Muscle layer of duodenum (tissue), 2 donors: ENCODE data around the gene NPL.

ENCODE experiments used
- H3K27ac ChIP-seq: one replicate; pipeline ENCODE4 v1.7.0; 2013; ENCODE audit warnings: mild to moderate bottlenecking, low read length
- H3K27me3 ChIP-seq: one replicate; pipeline ENCODE4 v1.7.0; 2013; ENCODE audit warnings: low read depth, mild to moderate bottlenecking, control low read depth, low read length
- H3K36me3 ChIP-seq, 2 donors: one replicate each; pipeline ENCODE4 v1.7.0; 2013; ENCODE audit warnings: low read length in 2 of 2, control low read depth in 1 of 2, mild to moderate bottlenecking in 1 of 2; ENCODE audit not compliant: insufficient read depth in 2 of 2, control insufficient read depth in 1 of 2
- H3K4me1 ChIP-seq, 2 donors: one replicate each; pipeline ENCODE4 v1.7.0; 2013; ENCODE audit warnings: low read length in 2 of 2, mild to moderate bottlenecking in 2 of 2, control low read depth in 1 of 2, moderate library complexity in 1 of 2; ENCODE audit not compliant: insufficient read depth in 2 of 2, control insufficient read depth in 1 of 2
- H3K4me3 ChIP-seq, 2 donors: one replicate each; pipeline ENCODE4 v1.7.0; 2013; ENCODE audit warnings: low read length in 2 of 2, low read depth in 1 of 2, mild to moderate bottlenecking in 1 of 2
- H3K9me3 ChIP-seq, 2 donors: one replicate each; pipeline ENCODE4 v1.7.0; 2013; ENCODE audit warnings: low read length in 2 of 2, control low read depth in 1 of 2, mild to moderate bottlenecking in 1 of 2; ENCODE audit not compliant: control insufficient read depth in 1 of 2
- donor health status: healthy.

NPL gene, protein sequence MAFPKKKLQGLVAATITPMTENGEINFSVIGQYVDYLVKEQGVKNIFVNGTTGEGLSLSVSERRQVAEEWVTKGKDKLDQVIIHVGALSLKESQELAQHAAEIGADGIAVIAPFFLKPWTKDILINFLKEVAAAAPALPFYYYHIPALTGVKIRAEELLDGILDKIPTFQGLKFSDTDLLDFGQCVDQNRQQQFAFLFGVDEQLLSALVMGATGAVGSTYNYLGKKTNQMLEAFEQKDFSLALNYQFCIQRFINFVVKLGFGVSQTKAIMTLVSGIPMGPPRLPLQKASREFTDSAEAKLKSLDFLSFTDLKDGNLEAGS

DNA sequence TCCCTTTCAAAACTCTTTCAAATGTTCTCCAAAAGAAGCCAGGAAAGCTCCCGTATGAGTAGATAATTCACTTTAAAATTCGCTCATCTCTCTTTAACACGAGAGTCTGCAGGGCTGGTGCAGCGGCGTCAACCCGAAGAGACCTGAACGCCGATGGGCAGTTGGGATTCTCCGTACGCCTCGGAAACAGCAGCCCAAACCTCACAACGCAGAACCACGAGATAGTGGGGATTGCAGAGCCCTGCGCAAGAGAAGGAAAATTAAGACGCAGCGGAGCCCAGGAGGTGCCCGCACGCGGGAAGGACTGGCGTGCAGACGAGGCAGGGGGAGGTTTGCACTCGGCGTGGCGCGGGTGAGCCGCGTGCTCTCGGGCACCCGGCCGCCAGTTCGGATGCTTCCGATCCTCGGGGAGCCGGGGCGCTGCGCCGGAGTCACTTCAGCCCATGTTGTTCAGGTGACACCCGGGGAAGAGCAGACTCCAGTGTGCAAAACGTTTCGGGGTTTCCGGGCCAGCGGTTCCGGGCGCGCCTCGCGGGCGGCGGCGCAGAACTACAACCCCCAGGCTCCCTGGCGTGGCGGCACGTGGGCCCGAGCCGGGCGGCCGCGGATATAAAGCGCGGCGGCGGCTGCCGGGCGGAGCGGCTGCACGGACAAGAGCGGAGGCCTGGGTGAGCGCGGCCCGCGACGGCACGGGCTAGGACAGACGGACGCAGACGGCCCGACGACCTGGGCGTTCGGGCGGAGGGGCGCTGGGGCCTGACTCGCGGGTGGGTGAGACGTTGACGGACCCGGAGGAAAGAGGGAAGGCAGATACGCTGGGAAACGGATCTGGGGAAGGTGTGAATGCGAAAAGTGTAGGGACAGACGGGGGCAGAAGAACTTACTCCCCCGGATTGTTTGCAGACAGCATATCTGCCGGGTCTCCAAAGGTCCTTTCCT, at the start of gene NPL:
NPL (plus strand) TSS at position 636 of the 939 bp plus-strand sequence. CDS start 4,599 bp downstream, outside the sequence.
- Histone ChIP-seq H3K4me1 (peaks cover 0 to 6% of the 10 kb centered on the region in 2 donors), H3K36me3 (peaks cover 0 to 7% of the 10 kb centered on the region in 2 donors), H3K9me3 (no peaks in the 10 kb centered on the region), H3K27ac (peak within 1 kb of the TSS; percentile 48), H3K4me3 (peak within 1 kb of the TSS; percentile 73 to 87), H3K27me3 (no peaks in the 10 kb centered on the region)

DNA sequence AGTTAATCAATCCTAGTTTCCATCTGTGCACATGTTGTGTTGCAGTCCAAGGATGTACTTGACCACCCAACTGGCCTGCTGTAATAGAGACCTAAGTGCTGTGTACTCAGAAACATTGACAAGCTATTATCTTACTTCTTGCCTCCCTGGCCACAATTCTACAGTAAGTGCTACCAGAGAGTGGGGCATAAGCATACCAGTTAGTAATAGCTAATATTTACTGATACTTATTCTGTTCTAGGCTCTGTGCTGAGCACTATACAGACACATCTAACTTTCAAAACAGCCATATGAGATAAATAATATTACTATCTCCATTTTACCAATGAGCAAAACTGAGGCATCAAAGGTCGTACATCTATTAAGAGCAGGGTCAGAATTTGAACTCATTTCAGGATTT, 49.5 kb upstream of the NPL start:
- H3K27ac ChIP-seq = no peak overlapping the region
- no peaks in the 10 kb centered on the region for H3K9me3 ChIP-seq
- H3K36me3 ChIP-seq = no peaks in the 10 kb centered on the region
- peaks cover 0 to 8% of the 10 kb centered on the region in 2 donors for H3K4me1 ChIP-seq
- no peak overlapping the region for H3K4me3 ChIP-seq
- H3K27me3 ChIP-seq = no peaks in the 10 kb centered on the region

DNA sequence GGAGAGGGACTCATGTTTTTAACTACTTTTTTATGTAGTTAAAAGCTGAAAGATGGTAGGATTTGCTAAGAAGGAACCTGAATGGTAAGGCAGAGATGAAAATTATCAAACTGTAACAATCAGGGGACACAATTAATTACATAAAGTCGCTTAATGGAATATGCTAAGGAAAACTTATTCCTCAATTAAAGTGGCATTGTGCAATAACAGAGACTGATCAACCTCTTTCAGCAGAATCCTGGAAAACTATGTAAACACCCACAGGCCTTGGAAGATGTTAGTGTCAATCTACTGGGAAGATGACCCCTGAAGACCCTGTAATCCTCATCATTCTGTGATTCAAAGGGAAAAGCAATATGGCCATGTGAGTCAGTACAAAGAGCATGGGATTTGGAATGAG, 46.8 kb upstream of the NPL start:
- H3K27ac ChIP-seq = no peak overlapping the region
- H3K4me1 ChIP-seq = peaks cover 0 to 8% of the 10 kb centered on the region in 2 donors
- no peaks in the 10 kb centered on the region for H3K27me3 ChIP-seq
- H3K4me3 ChIP-seq = no peak overlapping the region
- H3K9me3 ChIP-seq = no peaks in the 10 kb centered on the region
- H3K36me3 ChIP-seq = no peaks in the 10 kb centered on the region

DNA sequence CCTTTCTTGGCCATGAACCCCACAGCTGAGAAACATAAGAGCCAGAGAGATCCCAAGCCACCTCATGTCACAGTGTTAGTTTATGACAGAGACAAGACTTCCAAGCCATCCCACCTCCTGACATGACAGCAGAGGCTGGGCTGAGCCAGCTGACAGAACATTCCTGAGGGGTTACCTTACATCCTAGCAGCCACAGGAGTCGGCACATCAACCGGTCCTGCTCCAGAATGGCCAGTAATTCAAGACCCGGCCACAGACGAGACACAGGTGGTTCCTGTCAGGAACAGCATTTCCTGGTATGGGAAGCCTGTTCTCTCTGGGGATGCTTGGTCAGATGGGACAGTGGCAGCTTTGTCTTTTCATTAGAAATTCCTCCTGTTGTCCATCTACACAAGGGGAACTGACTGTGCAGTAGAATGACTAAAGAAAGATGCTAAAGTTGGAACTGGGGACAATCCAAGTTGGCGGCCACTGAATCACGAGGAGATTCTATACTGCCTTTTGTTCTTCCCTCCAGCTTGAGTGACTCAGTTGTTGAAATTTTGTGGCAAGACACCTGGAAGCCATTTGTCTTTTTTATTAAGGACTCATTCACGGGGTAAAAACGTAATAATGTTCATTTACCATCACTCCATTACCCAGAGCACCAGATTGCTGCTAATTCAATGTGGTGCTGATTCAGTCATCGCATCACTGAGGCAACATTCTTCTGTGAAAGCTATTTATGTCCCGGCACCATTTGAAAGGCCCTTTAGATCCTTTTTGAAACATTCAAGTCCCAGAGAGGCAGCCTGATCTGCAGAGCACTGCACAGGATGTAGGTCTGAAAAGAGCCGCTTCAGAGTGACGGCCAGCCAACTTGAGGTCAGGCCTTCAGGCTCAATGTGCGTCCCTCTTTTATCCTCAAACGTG, 37.2 kb upstream of the NPL start:
- Histone ChIP-seq H3K9me3 (no peaks in the 10 kb centered on the region), H3K4me1 (no peaks in the 10 kb centered on the region), H3K4me3 (no peak overlapping the region), H3K27me3 (no peaks in the 10 kb centered on the region), H3K27ac (no peak overlapping the region), H3K36me3 (no peaks in the 10 kb centered on the region)

DNA sequence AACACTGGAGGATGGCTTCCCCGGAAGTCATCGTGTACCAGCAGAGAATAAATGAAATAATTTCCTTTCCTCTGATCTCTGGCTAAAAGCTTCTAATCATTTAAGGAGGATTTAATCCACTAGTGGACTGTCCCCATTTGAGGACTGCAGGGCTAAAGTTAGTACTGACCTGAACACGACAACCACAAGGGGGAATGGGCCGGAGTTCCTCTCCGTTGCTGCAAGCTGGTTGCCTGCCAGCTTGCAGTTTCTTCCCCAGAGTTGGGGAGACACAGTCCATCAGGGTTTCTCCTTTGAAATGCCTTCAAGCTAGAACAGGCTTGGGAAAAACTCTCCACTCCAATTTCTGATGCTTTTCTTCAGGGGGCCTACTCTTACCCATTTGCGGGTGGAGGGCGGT, 35.5 kb upstream of the NPL start:
- Histone ChIP-seq H3K4me3 (no peak overlapping the region), H3K36me3 (no peaks in the 10 kb centered on the region), H3K4me1 (no peaks in the 10 kb centered on the region), H3K9me3 (no peaks in the 10 kb centered on the region), H3K27ac (no peak overlapping the region), H3K27me3 (no peaks in the 10 kb centered on the region)

DNA sequence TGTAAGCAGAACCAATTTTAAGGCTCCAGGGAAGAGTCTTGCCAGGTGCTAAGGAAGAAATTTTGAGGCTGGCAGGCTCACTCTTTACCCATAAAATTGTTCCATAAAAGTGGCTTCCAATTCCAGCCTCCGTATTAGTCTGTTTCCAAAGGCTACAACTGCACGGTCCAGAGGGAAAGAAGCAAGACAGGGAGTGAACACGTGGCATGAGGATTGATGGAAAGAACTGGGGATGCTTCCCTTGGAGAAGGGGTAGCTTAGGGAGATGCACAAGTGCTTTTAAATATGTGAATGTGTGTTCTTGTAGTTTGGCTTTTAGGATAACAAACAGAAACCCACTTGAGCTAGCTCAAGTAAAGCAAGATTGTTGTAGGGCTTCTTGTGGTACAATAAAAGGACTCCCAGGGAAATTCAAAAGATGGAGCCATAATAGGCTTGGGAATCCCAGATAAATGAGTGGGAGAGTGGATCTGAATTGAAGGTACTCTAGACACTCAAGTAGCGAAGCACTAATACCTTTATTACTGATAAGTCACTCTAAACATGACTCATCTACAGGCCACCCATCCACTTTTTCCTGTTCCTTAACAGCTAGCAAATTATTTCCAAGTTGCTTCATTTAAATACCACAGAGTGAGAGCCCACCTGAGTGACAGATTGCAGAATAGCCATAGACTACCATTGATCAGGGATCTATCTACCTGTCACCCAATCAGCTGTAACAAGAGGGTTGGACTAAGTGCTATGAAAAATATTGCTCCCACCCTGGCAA, 34.8 kb upstream of the NPL start:
- Histone ChIP-seq H3K4me3 (no peak overlapping the region), H3K27ac (no peak overlapping the region), H3K4me1 (no peaks in the 10 kb centered on the region), H3K27me3 (no peaks in the 10 kb centered on the region), H3K9me3 (no peaks in the 10 kb centered on the region), H3K36me3 (no peaks in the 10 kb centered on the region)

DNA sequence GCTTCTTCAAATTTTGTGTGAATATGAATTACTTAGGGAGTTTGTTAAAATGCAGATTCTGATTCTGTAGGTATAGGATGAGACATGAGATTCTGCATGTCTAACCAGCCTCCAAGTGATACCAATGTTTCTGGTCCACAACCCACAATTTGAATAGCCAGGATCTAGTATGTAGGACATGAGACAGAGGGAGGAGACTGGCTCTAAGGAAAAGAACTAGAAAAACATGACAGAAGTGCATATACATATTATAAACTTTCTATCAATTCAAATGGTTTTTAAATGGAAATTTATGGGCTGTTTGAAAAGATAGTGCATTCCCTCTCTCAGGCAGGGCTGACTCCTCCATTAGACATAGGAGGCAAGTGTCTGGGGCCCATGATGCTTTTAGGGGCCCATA, 33.9 kb upstream of the NPL start:
- no peak overlapping the region for H3K27ac ChIP-seq
- no peaks in the 10 kb centered on the region for H3K9me3 ChIP-seq
- no peak overlapping the region for H3K4me3 ChIP-seq
- no peaks in the 10 kb centered on the region for H3K27me3 ChIP-seq
- no peaks in the 10 kb centered on the region for H3K4me1 ChIP-seq
- H3K36me3 ChIP-seq = no peaks in the 10 kb centered on the region

DNA sequence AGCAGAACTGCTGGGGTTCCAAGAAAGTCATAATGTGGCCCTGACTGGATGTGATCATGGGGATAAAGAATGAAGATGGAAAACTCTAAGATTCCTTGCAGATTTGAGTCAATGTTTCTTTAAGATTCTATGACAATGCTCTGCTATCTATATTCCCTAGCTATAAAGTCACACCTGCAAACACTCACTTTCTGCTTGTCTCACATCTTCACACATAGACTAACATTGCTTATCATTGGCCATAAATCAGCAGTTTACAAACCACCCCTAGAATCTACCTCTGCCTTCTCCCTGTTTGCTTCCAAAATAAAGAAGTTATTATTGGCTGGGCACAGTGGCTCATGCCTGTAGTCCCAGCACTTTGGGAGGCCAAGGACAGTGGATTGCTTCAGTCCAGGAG, 33.1 kb upstream of the NPL start:
- H3K4me3 ChIP-seq = no peak overlapping the region
- H3K27ac ChIP-seq = no peak overlapping the region
- H3K4me1 ChIP-seq = no peaks in the 10 kb centered on the region
- H3K9me3 ChIP-seq = no peaks in the 10 kb centered on the region
- no peaks in the 10 kb centered on the region for H3K27me3 ChIP-seq
- no peaks in the 10 kb centered on the region for H3K36me3 ChIP-seq

DNA sequence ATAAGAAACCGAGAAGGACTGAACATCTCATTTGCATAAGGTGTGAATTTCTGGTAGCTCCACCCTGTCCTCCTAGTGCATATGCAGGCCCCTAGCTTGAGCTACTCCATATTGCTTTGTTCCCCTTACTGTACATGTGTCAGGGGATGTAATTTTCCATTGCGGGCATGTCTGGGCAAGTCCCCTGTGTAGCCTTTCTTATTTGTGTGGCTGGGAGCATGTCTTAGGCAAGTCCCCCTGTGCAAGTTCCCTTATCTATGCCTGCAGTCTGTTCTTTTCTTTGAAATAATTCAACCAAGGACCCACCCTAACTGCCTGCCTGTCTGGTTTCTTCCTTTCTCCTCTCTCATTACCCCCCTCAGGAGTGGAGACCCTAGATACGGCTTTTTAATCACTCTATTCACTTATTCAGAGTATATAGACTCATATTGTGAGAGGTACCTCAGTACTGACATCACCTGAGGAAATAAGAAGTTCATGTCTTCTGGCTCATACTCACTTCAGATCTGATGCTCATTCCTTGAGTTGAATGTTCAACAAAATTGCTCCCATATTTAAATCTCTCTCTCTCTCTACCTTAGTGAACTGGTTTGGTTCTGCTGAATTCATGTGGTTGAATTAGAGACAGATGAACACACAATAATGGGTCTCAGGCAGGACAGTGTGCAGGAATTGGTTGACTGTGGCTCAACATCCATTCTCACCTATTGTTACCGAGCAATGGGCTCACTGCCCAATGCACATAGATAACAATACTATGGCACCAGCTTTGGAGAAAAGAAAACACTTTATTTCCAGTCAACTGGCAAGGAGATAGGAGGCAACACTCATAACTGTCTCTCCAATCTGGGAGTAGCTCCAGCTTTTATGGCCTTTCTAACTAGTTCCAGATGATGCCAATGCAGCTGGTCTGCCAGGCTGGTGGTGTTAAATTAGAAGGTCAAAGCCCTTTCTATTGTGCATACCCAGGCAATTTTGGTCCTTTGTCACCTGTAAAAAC, 27.9 kb upstream of the NPL start:
- Histone ChIP-seq H3K9me3 (no peaks in the 10 kb centered on the region), H3K27me3 (no peaks in the 10 kb centered on the region)

DNA sequence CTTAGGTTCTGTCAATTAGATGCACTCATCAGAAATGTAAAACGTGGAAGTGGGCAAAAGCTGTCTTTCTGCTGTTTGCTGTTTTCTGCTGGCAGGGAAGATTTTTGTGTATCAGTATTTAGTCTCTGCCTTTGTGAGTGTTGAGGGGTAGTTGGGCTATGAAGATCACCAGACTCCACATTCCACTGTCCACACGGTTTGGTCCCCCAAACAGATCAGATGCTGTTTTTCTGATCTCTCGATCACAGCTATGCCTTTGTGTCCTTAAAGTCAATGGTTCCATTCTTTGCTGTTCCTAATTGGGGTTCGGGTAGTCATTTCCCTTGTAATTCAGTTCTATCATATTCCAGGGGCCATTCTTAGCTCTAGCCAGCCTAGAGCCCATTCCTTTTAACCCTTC, 27.0 kb upstream of the NPL start:
- no peak overlapping the region for H3K27ac ChIP-seq
- H3K4me3 ChIP-seq = no peak overlapping the region
- no peaks in the 10 kb centered on the region for H3K27me3 ChIP-seq
- no peaks in the 10 kb centered on the region for H3K36me3 ChIP-seq
- no peaks in the 10 kb centered on the region for H3K9me3 ChIP-seq
- H3K4me1 ChIP-seq = no peaks in the 10 kb centered on the region

More for the DNA sequence above, 27.9 kb upstream of the NPL start:
- Histone ChIP-seq H3K4me3 (no peak overlapping the region), H3K27ac (no peak overlapping the region), H3K4me1 (no peaks in the 10 kb centered on the region), H3K36me3 (no peaks in the 10 kb centered on the region)
